Heart left ventricle (tissue), 16 donors: ENCODE results near the gene DYSF. TPM values are rescaled to one million over a fixed set of nuclear protein-coding genes. Genes with fewer than 3 reads are reported as not detected.

ENCODE experiments used
- ATAC-seq, 4 donors: fragments of 200-7000 bp; cut with Tn5 transposase; one replicate each; pipeline ENCODE4 v1.9.1; 2020 to 2022; ENCODE audit warnings: moderate library complexity in 4 of 4, mild to moderate bottlenecking in 3 of 4, moderate number of reproducible peaks in 1 of 4
- DNase-seq, 5 donors: peaks; one replicate each; pipeline ENCODE4 v3.0.0-alpha.2; 2020
- H3K27ac ChIP-seq, 12 donors: fragments of 200-600 bp; sonication (generic) in 4 of 12; one replicate each; pipeline versions ENCODE4 v1.5.0 to v1.8.0; 2016 to 2022; ENCODE audit warnings: mild to moderate bottlenecking in 2 of 12
- H3K27me3 ChIP-seq, 9 donors: fragments of 200-600 bp; sonication (generic) in 2 of 9; one replicate each; pipeline versions ENCODE4 v1.5.1 to v1.8.0; 2016 to 2022; ENCODE audit warnings: mild to moderate bottlenecking in 3 of 9
- H3K36me3 ChIP-seq, 9 donors: fragments of 200-600 bp; sonication (generic) in 2 of 9; one replicate each; pipeline versions ENCODE4 v1.5.0 to v1.8.0; 2018 to 2022; ENCODE audit warnings: mild to moderate bottlenecking in 2 of 9
- H3K4me1 ChIP-seq, 12 donors: fragments of 200-600 bp; sonication (generic) in 4 of 12; one replicate each; pipeline versions ENCODE4 v1.5.0 to v1.8.0; 2016 to 2022; ENCODE audit warnings: mild to moderate bottlenecking in 3 of 12
- H3K4me3 ChIP-seq, 12 donors: fragments of 200-600 bp; sonication (generic) in 4 of 12; one replicate each; pipeline versions ENCODE4 v1.5.0 to v1.8.0; 2017 to 2022; ENCODE audit warnings: mild to moderate bottlenecking in 9 of 12, moderate library complexity in 4 of 12
- H3K9me3 ChIP-seq, 12 donors: fragments of 200-600 bp; sonication (generic) in 4 of 12; one replicate each; pipeline versions ENCODE4 v1.5.0 to v1.8.0; 2016 to 2022; ENCODE audit warnings: mild to moderate bottlenecking in 1 of 12
- POLR2A ChIP-seq, 2 donors: fragments of 450-650 bp; IDR thresholded peaks; one replicate each; pipeline ENCODE4 v1.6.1; 2017; ENCODE audit warnings: antibody characterized with exemption in 2 of 2, mild to moderate bottlenecking in 2 of 2, moderate library complexity in 2 of 2
- WGBS, 4 donors: extraction: QIAGEN DNeasy Blood & Tissue Kit in 2 of 4; methylation state at CpG; one replicate each; pipeline versions ENCODE4 v1.1.5 to v1.1.7; 2013 to 2018; 5-methylcytosine and 5-hydroxymethylcytosine counted together
- intact Hi-C, 10 donors: fragments of 100-400 bp; cut with DNase I; formaldehyde crosslinking; loops; one replicate each; pipeline versions ENCODE4 v1.11.1 to v1.14.2; 2022
- polyA plus RNA-seq, 2 donors: library from polyadenylated mRNA; stranded (reverse); fragments of 200-250 nt; gene quantifications; one replicate each; pipeline ENCODE4 v1.2.3, GENCODE V29; 2013
- total RNA-seq, 9 donors: library from RNA; depleted of rRNA in 2 of 9; stranded (reverse); fragments of >200 nt in 2 of 9; fragmentation: NEBNext Ultra II Directional in 3 of 9; extraction: Animal tissue kit (Norgen Biotek cat#: 25700) in 3 of 9; gene quantifications; one replicate each; pipeline versions ENCODE4 v1.1.0 to v1.2.4, GENCODE V29; 2016 to 2023
- TF ChIP-seq, protein P1 (sequence below), 12 donors: fragments of 200-600 bp; sonication (generic) in 4 of 12; IDR thresholded peaks; one replicate each; pipeline versions ENCODE4 v1.5.0 to v1.8.0; 2018 to 2022; ENCODE audit warnings: antibody characterized with exemption in 12 of 12, mild to moderate bottlenecking in 5 of 12
- donor health status: ischemic (EF 13 %, LVEDD 7.1; RV severe dilation, severe dysfunction).
- donor health status: healthy with polysubstance abuse.
- donor health status: DM: no; HTN: yes; CAD: no.
- donor health status: DM: no; HTN: no; CAD: no.
- donor health status: ischemic (EF 25% LVEDD 6.9; RV normal size, moderate dysfunction).
- donor health status: ischemic (EF 25% LVEDD 5.7; RV mildly dilated, moderate dysfunction).
- donor health status: healthy.
- donor health status: DM: yes; HTN: yes; CAD: no.
- donor health status: ischemic (EF 35%, LVEDD 5.7; RV mildly dilated, moderate dysfunction).
- donor health status: nonischemic (EF 11% LVEDD 7.7; RV severe dilation, severe dysfunction).
- donor health status: DM: yes; HTN: yes; CAD: no.
- donor health status: PGD.
- donor health status: ischemic (EF 29% LVEDD 5.4; RV normal size, mild dysfunction).
- donor health status: nonischemic (EF 23%, LVEDD 6.1; RV moderate dilation, normal function).

The DYSF gene
- total and polyA plus RNA-seq, 11 donors, result 25.5 to 99.9 (median 78.6) TPM

DNA sequence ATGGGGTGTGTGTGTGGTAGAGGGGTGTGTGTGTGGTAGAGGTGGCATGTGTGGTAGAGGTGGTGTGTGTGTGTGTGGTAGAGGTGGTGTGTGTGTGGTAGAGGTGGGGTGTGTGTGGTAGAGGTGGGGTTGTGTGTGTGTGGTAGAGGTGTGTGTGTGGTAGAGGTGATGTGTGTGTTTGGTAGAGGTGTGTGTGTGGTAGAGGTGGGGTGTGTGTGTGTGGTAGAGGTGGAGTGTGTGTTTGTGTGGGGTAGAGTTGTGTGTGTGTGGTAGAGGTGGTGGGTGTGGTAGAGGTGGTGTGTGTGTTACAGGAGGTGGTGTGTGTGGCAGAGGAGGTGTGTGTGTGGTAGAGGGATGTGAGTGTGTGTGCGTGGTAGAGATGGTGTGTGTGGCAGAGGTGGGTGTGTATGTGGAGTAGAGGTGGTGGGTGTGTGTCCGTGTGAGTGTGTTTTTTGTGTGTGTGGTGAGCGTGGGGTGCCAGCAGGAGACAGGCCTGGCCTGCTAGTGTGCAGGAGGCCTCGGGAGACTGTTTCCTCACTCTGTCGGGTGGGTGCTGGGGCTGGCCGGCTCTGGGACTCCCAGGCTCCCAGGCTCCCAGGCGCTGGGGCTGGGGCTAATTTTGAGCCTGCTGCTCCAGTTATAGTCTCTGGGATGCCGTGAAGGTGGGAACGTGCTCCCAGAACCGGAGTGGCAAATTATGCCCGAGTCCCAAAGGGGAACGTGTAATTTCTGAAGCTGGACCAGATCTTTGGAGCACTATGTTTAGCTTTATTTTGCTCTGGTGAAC is 165.2 kb downstream of the DYSF start:
- DNase-seq (peak in 1 of 5 donors; percentile 22), ATAC-seq (no peak)
- TF ChIP-seq, protein P1, sequence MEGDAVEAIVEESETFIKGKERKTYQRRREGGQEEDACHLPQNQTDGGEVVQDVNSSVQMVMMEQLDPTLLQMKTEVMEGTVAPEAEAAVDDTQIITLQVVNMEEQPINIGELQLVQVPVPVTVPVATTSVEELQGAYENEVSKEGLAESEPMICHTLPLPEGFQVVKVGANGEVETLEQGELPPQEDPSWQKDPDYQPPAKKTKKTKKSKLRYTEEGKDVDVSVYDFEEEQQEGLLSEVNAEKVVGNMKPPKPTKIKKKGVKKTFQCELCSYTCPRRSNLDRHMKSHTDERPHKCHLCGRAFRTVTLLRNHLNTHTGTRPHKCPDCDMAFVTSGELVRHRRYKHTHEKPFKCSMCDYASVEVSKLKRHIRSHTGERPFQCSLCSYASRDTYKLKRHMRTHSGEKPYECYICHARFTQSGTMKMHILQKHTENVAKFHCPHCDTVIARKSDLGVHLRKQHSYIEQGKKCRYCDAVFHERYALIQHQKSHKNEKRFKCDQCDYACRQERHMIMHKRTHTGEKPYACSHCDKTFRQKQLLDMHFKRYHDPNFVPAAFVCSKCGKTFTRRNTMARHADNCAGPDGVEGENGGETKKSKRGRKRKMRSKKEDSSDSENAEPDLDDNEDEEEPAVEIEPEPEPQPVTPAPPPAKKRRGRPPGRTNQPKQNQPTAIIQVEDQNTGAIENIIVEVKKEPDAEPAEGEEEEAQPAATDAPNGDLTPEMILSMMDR (IDR thresholded peaks at IDR 0.05), result peak in 1 of 12 donors; percentile 3
- TF ChIP-seq POLR2A (IDR thresholded peaks at IDR 0.05), result no peak
- H3K4me1 ChIP-seq, result peaks cover 18 to 45% (median 41%) of the 10 kb centered on the region in 12 donors
- 63 to 76% (median 70%) methylated on average over 12 of the region's 12 CpGs for WGBS, 4 donors
- H3K27me3 ChIP-seq, result no peaks in the 10 kb centered on the region
- H3K27ac ChIP-seq, result peak overlapping the region in 4 of 12 donors; percentile 11 to 49 (median 46)
- H3K4me3 ChIP-seq, result no peak overlapping the region
- H3K36me3 ChIP-seq, result peaks cover 0 to 8% (median 0%) of the 10 kb centered on the region in 9 donors
- H3K9me3 ChIP-seq, result no peaks in the 10 kb centered on the region
- intact Hi-C loops, result loop anchor here in 3 of 10 donors (5.0 to 10.0 kb wide), 3 partner anchors 86 to 534 kb away; partner anchors contain the start of gene CYP26B1 (in 1 of the 3)

DNA sequence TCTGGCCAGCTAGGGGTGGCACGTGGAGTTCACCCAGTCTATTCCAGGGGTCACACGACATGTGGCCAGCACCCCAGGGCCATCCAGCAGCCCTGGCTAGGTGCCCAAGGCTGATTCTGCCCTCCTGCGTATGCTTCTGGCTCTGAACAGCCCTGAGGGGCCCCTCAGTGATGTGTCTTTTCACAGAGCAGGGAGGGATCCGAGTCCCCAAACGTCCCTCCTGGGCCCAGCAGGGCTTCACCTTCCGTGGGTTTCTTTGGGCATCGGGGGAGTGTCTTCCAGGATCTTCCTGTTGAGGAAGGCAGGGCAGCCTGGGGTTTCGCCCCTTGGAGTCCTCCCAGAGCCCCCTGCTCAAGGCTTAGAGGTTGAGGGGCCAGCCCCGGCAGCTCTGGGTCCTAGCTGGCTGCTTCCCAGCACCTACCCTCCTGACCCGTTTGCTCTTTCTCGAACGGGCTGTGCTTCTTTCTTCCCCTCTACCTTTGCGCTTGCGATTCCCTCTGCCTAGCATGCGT is 165.9 kb downstream of the DYSF start:
- Histone ChIP-seq H3K4me1 (peaks cover 14 to 37% (median 33%) of the 10 kb centered on the region in 12 donors), H3K27ac (peak overlapping the region in 4 of 12 donors; percentile 11 to 49 (median 46)), H3K4me3 (no peak overlapping the region), H3K27me3 (no peaks in the 10 kb centered on the region), H3K9me3 (no peaks in the 10 kb centered on the region), H3K36me3 (peaks cover 0 to 8% (median 0%) of the 10 kb centered on the region in 9 donors)
- 74 to 82% (median 78%) methylated on average over 14 to 15 of the region's 15 CpGs for WGBS, 4 donors
- TF ChIP-seq, protein P1 (IDR thresholded peaks at IDR 0.05), result no peak
- no peak for TF ChIP-seq POLR2A (IDR thresholded peaks at IDR 0.05)
- intact Hi-C loops, result loop anchor here in 3 of 10 donors (5.0 to 10.0 kb wide), 3 partner anchors 86 to 533 kb away; partner anchors contain the start of gene CYP26B1 (in 1 of the 3)
- DNase-seq (peak in 2 of 5 donors; percentile 2 to 50), ATAC-seq (no peak)

DNA sequence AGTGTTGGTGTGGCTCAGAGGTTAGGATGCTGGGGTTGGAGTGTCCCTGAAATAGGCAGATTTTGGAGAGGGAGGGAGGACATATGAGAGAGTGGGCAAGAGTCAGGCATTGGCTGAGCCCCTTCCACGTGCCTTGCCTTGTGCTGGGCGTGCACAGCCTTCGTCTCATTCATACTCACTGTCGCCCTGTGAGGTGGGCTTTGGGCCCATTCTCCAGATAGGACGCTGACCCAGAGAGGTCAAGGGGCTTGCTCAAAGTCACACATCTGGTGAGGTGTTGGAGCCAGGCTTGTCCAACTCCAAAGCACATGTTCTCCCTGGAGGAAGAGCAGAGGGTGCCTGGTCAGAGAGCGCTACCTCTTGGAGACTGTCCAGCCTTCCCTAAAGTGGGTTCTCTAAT is 166.8 kb downstream of the DYSF start:
- WGBS, 4 donors, result 79 to 95% (median 92%) methylated on average over 2 to 6 of the region's 6 CpGs
- Histone ChIP-seq H3K27me3 (no peaks in the 10 kb centered on the region), H3K36me3 (peaks cover 0 to 8% (median 0%) of the 10 kb centered on the region in 9 donors), H3K9me3 (no peaks in the 10 kb centered on the region), H3K4me1 (peaks cover 8 to 29% (median 25%) of the 10 kb centered on the region in 12 donors), H3K27ac (no peak overlapping the region), H3K4me3 (no peak overlapping the region)
- peak in 2 of 5 donors; percentile 1 to 10 for DNase-seq
- no peak for ATAC-seq
- intact Hi-C loops, result no loop called here
- TF ChIP-seq, protein P1 (IDR thresholded peaks at IDR 0.05), result no peak
- TF ChIP-seq POLR2A (IDR thresholded peaks at IDR 0.05), result no peak

DNA sequence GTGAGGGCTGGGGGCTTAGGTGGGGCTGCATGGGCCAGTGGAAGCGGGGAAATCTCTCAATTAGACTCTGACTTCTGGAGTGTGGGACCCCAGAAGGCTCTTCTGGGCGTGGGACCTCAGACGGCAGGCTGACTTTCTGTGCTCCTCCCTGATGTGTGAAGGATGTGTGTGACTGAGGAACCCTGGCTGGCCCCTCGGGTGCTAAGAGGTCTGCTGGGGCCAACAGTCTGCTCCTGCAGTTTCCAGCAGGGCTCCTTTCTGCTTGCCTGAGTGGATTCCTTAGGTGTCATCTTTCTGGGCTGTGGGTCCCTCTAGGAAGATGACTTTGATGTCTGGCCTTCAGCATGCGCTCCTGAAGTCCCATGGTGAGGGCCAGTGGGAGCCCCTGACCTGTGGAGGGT is 167.5 kb downstream of the DYSF start:
- DNase-seq, result peak in 2 of 5 donors; percentile 3 to 19
- TF ChIP-seq, protein P1 (IDR thresholded peaks at IDR 0.05), result no peak
- no peak for TF ChIP-seq POLR2A (IDR thresholded peaks at IDR 0.05)
- Histone ChIP-seq H3K36me3 (peaks cover 0 to 8% (median 0%) of the 10 kb centered on the region in 9 donors), H3K27me3 (no peaks in the 10 kb centered on the region), H3K4me3 (no peak overlapping the region), H3K27ac (no peak overlapping the region), H3K9me3 (no peaks in the 10 kb centered on the region), H3K4me1 (peaks cover under 1 to 22% (median 18%) of the 10 kb centered on the region in 12 donors)
- intact Hi-C loops, result no loop called here
- WGBS, 4 donors, result 87 to 97% (median 88%) methylated on average over 5 of the region's 5 CpGs
- no peak for ATAC-seq
